SU-DHL-6 (cell line): ENCODE results near the gene MERTK.

ENCODE experiments used
- EZH2phosphoT487 ChIP-seq: fragments of 200-600 bp; sonication (generic), shearing (Covaris generic); conservative IDR thresholded peaks from 2 replicates; pipeline ENCODE4 v1.6.1; 2018; ENCODE audit warnings: mild to moderate bottlenecking, antibody characterized with exemption, low read length, moderate library complexity, mixed read lengths
- TF ChIP-seq, protein P1 (sequence below): fragments of 200-600 bp; sonication (generic); IDR thresholded peaks from one replicate; pipeline ENCODE4 v1.5.1; 2017; ENCODE audit warnings: antibody characterized with exemption, mild to moderate bottlenecking, low read length, moderate library complexity; ENCODE audit not compliant: insufficient read depth, poor library complexity, severe bottlenecking

DNA sequence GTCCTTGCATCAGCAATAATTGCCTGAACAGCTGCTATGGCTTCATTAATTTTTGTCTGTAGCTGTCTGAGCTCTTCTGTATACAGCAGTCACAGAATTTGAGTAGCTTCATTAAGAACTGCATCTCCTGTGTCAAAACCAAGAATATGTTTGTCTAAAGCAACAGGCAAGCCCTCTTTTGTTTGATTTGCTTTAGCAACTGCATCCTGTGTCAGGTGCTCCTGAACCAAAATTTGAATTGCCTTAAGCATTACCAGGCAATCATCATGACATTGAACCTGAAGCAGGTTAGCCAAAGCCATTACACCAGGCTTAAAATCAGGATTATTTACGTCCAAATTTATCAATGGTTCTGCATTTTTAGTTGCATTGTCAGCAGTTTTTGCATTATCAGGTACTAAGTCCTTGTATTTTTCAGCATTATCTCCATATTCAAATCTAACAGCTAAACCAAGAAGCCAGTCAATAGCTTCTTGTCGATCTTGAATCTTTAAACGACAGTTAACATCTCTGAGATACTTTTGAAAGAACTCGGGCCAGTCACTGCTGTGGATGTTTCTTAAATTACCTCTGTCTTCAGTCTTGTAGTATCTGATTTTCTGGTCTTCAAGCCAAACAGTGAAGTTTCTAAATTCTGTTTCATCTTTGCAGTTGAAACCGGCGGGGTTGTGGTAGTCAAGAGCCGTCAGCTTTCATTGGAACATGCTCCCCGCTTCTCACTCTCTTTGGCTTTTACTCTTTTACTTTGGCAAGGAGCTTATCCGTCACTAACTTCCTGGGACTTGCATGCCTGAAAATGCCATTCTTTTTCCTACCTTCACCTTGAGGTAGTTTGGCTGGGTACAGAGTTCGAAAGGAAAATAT, 42.2 kb downstream of the MERTK start:
- TF ChIP-seq, protein P1, sequence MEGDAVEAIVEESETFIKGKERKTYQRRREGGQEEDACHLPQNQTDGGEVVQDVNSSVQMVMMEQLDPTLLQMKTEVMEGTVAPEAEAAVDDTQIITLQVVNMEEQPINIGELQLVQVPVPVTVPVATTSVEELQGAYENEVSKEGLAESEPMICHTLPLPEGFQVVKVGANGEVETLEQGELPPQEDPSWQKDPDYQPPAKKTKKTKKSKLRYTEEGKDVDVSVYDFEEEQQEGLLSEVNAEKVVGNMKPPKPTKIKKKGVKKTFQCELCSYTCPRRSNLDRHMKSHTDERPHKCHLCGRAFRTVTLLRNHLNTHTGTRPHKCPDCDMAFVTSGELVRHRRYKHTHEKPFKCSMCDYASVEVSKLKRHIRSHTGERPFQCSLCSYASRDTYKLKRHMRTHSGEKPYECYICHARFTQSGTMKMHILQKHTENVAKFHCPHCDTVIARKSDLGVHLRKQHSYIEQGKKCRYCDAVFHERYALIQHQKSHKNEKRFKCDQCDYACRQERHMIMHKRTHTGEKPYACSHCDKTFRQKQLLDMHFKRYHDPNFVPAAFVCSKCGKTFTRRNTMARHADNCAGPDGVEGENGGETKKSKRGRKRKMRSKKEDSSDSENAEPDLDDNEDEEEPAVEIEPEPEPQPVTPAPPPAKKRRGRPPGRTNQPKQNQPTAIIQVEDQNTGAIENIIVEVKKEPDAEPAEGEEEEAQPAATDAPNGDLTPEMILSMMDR = no peak
- no peak for TF ChIP-seq EZH2phosphoT487
